HG03469 (cell line): ENCODE results near the gene POP4.

Source experiments
- ATAC-seq: cut with Tn5 transposase; IDR thresholded peaks from one replicate; pipeline ENCODE4 v1.9.1; 2021; ENCODE audit warnings: mild to moderate bottlenecking, moderate library complexity, moderate number of reproducible peaks; ENCODE audit not compliant: unreplicated experiment

Gene POP4

DNA sequence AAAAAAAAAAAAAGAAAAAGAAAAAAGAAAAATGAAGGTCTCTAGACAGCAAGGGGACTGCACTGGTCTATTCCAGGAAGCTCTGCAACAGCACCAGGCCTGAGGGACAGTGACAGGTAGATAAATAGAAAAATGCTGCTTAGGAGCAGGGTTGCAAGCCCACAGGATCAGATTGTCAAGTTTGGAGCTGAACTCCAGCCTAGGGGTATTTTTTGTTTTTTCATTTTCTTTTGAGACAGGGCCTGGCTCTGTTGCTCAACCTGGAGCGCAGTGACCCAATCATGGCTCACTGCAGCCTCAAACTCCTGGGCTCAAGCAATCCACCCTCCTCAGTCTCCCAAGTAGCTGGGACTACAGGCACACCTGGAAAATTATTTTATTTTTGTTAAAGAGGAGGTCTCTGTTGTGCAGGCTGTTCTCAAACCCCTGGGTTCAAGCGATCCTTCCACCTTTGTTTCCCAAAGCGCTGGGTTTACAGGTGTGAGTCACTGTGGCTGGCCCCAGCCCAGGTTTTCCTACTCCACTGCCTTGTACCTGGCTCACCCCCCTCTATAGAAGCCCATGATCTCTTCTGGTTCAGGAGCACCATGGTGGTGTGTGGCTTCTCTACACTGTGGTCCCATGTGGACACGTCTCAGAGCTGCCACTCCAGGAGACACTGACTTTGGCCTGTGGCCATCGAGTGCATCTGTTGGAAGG, 23.9 kb downstream of the POP4 start:
- no peak for ATAC-seq

DNA sequence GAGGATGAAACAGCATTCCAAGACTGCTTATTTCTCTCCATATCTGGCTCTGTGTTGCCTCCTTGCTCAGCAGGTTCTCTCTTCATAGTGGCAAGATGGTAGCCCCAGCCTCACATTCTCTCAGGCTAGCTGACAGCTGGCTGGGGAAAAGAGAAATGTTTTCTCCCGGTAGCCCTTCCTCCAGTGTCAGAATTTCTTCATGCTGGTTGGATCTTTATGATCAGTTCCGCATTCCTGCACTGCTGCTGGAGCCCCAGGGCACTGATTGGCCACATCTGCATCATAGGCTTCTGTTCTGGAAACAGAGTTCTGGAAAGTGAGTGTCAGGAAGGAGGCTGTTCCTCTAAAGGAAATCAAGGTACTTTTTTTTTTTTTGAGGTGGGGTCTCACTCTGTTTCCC, 24.6 kb downstream of the POP4 start:
- ATAC-seq: no peak

DNA sequence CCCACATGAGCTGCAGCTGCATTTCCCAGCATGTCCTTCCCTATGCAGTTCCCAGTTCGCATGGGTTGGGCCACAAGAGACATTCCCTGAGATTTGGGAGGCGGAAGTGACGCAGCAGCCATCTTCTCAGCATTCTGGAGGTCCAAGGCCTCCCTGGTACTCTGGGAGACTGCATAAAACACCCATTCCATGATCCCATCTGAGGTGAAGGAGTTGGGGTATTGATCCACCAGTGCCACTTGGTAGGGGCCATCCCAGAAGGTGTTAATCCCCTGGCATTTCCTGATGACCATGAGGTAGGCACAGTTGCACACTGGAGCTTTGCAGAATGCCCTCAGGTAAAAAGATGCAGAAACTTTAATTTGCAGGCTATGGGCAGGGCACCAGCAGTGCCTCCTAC, 25.4 kb downstream of the POP4 start:
- ATAC-seq: no peak

DNA sequence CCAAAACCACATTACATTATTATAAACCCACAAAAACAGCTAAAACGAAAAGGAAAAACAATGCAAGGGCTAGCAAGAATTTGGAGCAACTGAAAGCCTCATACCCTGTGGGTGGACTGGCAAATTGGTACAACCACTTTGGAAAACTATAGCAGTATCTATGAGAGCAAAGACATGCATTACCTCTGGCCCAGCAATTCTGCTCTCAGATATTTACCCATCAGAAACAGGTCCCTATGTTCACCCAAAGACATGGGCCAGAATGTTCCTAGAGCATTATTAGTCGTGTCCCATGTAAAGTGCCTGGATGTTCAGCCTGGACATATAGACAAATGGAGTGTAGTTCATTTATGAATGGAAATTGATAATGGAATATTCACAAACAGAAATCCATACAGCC, 27.9 kb downstream of the POP4 start:
- ATAC-seq: no peak

DNA sequence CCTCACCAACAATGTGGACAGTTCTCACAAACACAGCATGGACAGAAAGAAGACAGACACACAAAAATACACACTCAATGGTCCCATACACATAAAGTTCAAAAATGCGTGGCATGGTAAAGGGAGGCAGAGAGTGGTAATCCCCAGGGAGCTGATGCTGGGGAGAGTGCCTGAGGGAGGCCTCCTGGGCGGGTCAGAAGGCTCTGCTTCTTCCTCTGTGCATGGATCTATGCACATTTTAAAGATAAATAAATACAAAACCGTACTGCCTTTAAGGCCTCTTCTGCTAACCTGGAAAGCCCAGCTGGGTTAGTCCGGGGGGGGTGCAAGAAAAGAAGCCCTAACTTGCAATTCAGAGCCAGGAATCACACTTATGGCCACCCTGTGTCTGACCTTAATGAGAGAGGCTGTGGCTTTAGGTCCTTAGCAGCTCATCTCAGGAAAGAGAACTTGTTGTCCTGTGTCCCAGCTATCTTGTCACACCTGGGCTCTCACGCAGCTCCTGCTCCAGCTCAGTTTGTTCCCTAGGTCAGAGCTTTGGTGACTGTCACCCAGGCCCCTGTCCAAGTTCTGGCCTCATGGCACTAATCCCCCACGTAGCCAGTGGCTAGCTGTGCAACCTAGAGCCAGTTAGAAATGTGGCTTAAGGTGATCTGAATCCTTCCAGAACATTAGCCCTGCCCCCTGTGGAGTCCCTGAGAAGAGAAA, 28.5 kb downstream of the POP4 start:
- ATAC-seq: no peak

DNA sequence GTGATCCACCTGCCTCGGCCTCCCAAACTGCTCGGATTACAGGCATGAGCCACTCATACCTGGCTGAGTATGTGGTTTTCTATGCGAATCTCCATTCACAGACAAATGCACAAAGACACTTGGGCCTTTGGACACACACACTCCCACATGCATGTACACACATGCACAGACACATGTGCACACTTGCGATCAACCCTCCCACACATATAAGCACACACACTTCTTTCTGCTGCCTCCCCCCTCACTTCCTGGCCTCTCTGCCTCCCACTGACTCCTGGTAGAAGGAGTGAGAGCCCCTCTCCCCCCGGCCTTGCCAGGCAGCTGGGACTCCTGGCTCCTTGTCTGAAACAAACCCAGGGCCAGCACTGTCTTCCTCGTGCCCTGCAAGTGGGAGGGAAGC, 29.9 kb downstream of the POP4 start:
- ATAC-seq: no peak

DNA sequence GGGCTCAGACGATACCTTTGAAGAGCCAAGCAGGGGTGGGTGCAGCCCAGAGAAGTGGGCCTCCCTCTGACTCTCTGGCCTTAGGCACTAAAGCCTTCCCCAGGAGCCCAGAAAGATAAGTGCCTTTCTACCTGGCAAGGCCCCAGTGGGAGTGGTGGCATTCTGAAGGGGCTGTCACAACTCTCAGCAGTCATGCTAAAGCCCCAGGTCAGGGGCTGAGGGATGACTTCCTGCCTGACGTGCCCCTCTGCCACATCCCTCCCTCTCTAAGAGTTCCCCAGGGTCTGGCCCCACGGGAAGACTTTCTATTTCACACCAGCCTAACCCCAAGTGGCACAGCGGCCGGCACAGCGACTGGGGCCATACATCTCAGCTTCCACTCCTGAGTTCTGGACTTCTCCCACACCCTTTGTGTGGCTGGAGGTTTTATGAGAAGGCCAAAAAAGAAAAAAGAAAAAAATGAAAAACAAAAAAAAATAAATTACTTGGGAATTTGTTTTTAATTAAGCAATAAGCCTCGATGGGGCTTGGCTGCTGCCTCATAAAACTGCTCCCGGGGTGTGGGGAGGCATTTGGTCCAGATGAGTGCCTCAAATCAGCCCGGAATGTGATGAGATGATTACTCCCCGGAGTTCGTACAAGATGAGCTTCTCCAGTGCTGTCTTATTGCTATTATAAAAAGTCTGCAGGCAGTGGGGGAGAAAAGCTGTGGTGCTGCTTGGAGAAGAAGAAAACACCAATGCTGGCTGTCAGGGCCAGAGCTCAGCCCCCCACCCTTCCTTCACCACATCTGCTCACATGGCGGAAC, 30.7 kb downstream of the POP4 start:
- no peak for ATAC-seq

DNA sequence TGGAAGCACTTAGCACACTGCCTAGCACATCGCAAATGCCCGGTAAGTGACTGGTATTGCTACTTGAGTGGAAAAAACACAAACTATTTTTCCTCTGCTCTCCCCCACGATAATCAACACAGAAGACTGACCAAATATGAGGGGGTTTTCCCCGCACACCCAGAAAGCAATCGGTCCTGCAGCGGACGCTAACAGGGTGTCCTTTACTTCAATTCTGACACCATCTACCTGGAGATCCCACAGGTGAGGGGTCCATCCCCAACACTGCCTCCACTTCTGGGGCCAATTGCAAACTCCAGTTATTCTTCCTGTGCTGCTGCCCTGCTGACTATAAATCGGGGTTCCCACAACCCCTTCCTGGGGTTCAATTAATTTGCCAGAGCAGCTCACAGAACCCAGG, 33.0 kb downstream of the POP4 start:
- ATAC-seq: no peak

DNA sequence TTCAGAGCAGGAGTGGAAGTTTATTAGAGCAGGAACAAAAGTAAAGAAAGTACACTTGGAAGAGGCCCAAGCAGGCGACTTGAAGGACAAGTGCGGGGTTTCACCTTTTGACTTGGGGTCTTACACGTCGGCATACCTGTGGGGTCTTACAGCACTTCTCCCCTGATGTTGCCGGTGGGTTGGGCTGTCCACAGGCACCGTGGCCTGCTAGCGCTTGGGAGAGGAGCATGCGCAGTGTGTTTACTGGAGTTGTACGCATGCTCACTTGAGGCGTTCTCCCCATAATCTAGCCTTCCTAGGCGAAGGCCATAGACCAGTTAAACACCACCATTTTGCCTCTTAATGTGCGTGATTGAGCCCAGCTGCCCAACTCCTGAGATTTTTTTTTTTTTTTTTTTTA, 34.1 kb downstream of the POP4 start:
- ATAC-seq: no peak

DNA sequence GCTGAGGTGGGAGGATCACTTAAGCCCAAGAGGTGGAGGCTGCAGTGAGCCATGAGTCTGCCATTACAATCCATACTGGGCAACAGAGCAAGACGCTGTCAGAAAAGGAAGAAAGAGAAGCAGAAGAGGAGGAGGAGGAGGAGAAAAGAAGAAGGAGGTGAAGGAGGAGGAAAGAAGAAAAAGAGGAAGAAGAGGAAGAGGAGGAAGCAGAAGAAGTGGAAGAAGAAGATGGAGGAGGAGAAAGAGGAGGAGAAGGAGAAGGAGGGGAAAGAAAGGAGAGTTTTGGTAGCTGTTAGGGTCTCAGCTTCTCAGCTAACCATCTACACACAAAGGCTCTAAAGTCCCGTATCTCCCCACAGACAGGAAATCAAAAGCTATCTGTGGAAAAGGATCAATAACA, 35.5 kb downstream of the POP4 start:
- ATAC-seq: no peak

DNA sequence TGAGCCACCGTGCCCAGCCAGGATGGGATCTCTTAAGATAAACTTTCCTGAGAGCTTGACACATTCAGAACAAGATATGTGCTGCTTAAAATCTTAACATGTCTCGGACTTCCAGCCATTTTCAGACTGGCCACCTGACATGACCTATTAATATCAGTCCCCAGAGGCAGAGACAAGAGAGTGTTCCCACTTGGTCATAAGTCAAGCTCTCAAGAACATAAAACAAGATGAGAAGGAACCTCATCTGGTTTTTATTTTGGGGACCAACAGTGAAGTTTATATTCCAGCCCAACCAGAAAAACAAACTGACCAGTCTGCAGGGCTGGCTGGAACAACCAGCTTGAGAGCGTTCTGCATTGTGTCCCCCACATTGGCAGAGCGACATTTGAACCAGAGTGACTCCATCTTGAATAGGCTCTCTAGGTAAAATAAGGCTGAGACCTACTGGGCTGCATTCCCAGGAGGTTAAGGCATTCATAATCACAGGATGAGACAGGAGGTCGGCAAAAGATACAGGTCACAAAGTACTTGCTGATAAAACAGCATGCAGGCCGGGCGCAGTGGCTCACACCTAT, 37.4 kb downstream of the POP4 start:
- ATAC-seq: no peak

DNA sequence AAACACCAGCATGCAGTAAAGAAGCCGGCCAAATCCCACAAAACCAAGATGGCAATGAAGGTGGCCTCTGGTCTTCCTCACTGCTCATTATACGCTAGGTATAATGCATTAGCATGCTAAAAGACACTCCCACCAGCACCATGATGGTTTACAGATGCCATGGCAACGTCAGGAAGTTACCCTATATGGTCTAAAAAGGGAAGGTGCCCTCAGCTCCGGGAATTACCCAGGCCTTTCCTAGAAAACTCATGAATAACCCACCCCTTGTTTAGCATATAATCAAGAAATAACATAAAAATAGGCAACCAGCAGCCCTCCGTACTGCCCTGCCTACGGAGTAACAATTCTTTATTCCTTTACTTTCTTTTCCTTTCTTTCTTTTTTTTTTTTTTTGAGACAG, 38.1 kb downstream of the POP4 start:
- ATAC-seq: no peak

DNA sequence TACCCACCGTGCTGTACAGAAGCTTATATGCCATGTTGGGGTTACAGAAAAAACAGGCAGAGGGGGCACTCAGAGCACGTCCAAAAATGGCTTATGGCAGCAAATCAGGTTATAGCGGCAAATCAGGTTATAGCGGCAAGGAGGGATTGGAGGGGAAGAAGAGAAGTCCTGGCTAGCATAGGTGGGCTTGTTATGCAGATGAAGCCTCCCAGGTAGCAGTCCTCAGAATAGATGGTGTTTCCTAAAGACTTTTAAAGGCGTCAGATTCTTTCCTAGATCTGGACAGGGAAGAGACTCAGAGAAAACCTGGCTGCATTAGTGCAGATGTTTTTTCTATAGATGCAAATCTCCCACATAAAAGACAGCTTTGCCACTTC, 39.4 kb downstream of the POP4 start:
- no peak for ATAC-seq

DNA sequence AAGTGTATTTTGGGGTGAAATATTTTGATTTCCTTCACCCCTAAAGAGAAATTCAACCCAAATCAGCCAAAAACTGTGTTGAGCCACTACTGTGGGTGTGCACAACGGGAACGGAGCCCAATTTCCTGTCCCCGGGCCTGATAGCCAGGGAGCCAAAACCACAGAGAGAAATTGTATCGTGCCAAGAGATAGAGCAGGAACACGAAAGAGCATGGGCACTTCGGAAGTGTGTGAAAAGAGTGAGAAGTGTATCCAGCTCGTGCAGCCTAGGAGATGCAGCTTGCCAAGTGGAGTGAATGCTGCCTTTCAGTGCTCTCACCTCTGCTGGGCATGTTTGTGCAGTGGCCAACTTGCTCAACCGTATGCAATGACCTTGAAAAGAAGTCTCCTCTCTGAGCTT, 39.8 kb downstream of the POP4 start:
- no peak for ATAC-seq

DNA sequence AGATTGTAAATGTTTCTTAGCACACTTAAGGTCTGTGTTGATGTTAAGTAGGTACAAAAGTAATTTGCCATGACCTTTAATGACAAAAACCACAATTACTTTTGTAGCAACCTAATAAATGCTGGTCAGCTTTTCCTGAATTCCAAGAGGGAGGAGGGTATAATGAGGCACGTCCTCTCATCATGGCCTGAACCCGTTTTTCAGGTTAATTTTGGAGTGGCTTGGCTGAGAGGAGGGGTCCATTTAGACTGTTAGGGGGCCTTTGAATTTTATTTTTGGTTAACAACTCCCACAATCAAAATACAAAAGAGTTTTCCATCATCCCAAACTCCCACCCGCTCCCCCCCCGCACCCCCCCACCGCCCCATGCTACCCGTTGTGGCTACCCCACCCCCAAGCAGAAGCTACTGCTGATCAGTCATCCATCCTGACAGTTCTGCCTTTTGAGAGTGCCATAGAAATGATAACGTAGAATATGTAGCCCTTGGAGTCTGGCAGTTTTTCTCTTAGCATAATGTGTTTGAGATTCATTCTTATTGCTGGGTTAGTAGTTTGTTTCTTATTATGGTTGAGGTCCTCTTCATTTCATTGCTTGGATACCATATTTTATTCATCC, 44.8 kb downstream of the POP4 start:
- no peak for ATAC-seq

DNA sequence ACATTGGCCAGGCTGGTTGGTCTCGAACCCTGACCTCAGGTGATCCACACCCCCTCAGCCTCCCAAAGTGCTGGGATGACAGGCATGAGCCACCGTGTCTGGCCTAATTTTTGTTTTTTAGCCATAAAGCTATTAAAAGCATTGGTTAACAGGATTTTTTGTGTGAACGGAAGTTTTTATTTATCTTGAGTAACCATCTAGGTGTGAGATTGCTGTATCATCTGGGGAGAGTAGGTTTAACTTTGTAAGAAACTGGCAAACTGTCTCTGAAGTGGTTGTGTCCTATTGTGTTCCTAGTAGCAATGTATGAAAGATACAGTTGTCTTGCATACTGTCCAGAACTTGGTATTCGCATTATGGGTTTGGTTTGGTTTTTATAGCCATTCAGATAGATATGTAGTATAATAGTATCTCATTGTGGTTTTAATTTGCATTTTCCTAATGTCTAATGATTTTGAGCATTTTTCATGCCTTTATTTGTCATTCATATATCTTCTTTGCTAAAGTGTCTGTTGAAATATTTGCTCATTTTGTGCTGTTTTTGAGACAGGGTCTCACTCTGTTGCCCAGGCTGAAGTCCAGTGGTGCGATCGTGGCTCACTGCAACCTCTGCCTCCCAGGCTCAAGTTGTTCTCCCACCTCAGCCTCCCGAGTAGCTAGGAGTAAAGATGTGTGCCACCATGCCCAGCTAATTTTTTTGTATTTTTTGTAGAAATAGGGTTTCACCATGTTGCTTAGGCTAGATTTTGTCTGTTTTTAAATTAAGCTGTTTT, 45.7 kb downstream of the POP4 start:
- no peak for ATAC-seq

DNA sequence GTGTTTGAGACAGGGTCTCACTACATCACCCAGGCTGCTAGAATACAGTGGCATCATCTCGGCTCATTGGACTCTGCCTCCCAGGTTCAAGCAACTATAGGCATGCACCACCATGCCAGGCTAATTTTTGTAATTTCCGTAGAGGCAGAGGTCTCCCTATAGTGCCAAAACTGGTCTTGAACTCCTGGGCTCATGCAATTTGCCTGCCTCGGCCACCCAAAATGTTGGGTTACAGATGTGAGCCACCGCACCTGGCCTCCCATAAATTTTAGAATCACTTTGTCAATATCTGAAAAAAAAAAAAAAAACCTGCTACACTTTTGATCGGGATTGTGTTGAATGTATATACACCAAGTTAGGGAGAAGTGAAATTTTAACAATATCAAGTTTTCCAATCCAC, 47.3 kb downstream of the POP4 start:
- ATAC-seq: no peak

DNA sequence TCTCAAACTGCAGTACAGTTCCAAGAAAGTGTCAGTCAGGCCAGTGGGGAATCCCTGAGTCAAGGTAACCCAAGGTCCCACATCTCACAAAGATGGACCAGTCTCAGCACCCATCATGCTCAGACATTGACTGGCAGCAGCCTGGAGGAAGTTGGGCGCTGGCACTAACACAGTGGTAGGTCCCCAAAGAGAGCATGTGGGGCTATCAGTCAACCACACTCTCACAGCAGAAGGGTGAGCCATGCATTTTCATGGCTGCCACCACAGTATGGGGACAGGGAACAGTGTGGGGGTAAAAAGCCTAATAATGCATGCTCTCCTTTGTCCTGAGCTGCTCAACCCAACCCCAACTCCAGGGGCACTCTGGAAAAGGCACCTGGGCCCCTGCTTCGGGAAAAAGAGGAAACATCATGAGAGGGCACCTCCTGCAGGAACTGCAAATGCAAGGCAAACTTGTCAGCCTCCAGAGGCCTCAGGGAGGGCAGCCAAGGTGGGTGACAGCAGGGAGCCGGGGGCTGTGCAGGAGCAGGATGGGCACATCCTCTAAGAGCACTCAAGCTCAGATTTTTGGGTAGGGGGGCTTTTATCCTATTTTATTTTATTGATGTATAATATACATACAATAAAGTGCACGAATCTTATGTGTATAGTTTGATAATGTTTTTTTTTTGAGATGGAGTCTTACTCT, 49.7 kb downstream of the POP4 start:
- no peak for ATAC-seq

DNA sequence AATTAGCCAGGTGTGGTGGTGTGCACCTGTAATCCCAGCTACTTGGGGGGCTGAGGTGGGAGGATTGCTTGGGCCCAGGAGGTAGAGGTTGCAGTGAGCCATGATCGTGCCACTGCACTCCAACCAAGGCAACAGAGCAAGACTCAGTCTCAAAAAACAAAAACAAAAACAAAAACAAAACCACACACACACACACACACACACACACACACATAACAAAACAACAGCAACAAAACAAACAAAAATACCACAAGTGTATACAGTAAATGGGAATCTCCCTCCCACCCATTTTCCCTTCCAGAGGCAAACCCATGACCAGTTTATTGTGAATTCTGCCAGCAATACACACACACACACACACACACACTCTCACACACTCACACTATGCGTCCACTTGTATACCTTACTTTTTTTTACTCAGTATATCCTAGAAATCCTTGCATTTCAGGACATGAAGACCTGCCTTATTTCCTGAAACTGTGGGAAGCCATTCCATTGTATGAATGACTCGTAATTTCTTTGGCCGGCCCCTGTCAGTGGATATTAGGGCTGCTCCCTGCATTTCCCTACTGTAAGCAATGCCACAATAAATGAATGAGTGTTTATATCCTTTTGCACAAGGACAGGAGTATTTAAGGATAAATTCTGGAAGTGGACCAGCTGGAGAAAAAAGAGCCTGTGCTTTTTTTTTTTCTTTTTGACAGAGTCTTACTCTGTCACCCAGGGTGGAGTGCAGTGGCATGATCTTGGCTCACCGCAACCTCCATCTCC, 52.3 kb downstream of the POP4 start:
- no peak for ATAC-seq
